CD14-positive monocyte (primary cell): ENCODE measurements around the gene SYNPO. TPM values are rescaled to one million over a fixed set of nuclear protein-coding genes. Genes with fewer than 3 reads are reported as not detected.
A peak's percentile ranks its signal among the peaks of the same experiment; 100 is the strongest.

Experiments
- DNase-seq, 3 donors: peaks; one replicate each; pipeline ENCODE4 v3.0.0-alpha.2; 2011 to 2022
- H2AFZ ChIP-seq: 2 replicates; pipeline ENCODE4 v1.6.0; 2012; ENCODE audit warnings: mild to moderate bottlenecking, low read depth, low read length, inconsistent platforms; ENCODE audit not compliant: insufficient read depth, poor library complexity, severe bottlenecking
- H3K27ac ChIP-seq, 2 donors: 1 replicate in 1 of 2; 2 replicates in 1 of 2; pipeline ENCODE4 v1.5.1; 2012 to 2013; ENCODE audit warnings: low read length in 2 of 2, control low read depth in 1 of 2, inconsistent platforms in 1 of 2, low read depth in 1 of 2, mild to moderate bottlenecking in 1 of 2
- H3K27me3 ChIP-seq, 2 donors: one replicate each; pipeline versions ENCODE4 v1.6.0 to v1.6.1; 2011 to 2013; ENCODE audit warnings: low read length in 2 of 2; ENCODE audit not compliant: control insufficient read depth in 2 of 2, insufficient read depth in 2 of 2
- H3K36me3 ChIP-seq, 2 donors: replicated peaks in 1 of 2; 1 replicate in 1 of 2; 2 replicates in 1 of 2; pipeline versions ENCODE4 v1.5.1 to v1.6.1; 2012 to 2013; ENCODE audit warnings: low read length in 2 of 2, control low read depth in 1 of 2, inconsistent platforms in 1 of 2, mild to moderate bottlenecking in 1 of 2; ENCODE audit not compliant: insufficient read depth in 2 of 2, control insufficient read depth in 1 of 2
- H3K4me1 ChIP-seq, 2 donors: 1 replicate in 1 of 2; 2 replicates in 1 of 2; pipeline versions ENCODE4 v1.5.1 to v1.6.1; 2012 to 2013; ENCODE audit warnings: low read length in 2 of 2, control low read depth in 1 of 2, inconsistent platforms in 1 of 2, mild to moderate bottlenecking in 1 of 2, moderate library complexity in 1 of 2; ENCODE audit not compliant: insufficient read depth in 2 of 2, control insufficient read depth in 1 of 2
- H3K4me2 ChIP-seq: replicated peaks from 2 replicates; pipeline ENCODE3; 2012; ENCODE audit warnings: low read length, moderate library complexity, mild to moderate bottlenecking; ENCODE audit not compliant: poor library complexity, severe bottlenecking; ENCODE audit errors: extremely low read depth
- H3K4me3 ChIP-seq, 3 experiments: fragments of 200-600 bp in 1 of 3; sonication (generic) in 1 of 3; replicated peaks in 1 of 3; 1 replicate in 2 of 3; 2 replicates in 1 of 3; pipeline ENCODE4 v1.5.1; 2011 to 2013; ENCODE audit warnings: low read length in 3 of 3, mild to moderate bottlenecking in 3 of 3, control low read depth in 2 of 3, low read depth in 2 of 3, inconsistent platforms in 1 of 3, moderate library complexity in 1 of 3
- H3K79me2 ChIP-seq: 2 replicates; pipeline ENCODE4 v1.6.0; 2012; ENCODE audit warnings: mild to moderate bottlenecking, control low read depth, inconsistent platforms, low read length, moderate library complexity; ENCODE audit not compliant: insufficient read depth
- H3K9ac ChIP-seq: 2 replicates; pipeline ENCODE4 v1.6.0; 2017; ENCODE audit warnings: low read length, mild to moderate bottlenecking; ENCODE audit not compliant: insufficient read depth, poor library complexity, severe bottlenecking
- H3K9me3 ChIP-seq, 2 donors: replicated peaks in 1 of 2; 1 replicate in 1 of 2; 2 replicates in 1 of 2; pipeline versions ENCODE4 v1.5.1 to v1.6.1; 2012 to 2013; ENCODE audit warnings: low read length in 2 of 2, control low read depth in 1 of 2; ENCODE audit not compliant: control insufficient read depth in 1 of 2, insufficient read depth in 1 of 2
- H4K20me1 ChIP-seq: 2 replicates; pipeline ENCODE4 v1.6.0; 2012; ENCODE audit warnings: mild to moderate bottlenecking, low read length, control low read depth, moderate library complexity; ENCODE audit not compliant: insufficient read depth
- H3K27ac Mint-ChIP-seq, 7 donors: one replicate each; pipeline ENCODE4 v1.8.0; 2020; ENCODE audit warnings: mild to moderate bottlenecking in 7 of 7, mixed read lengths in 7 of 7, moderate library complexity in 6 of 7, inconsistent platforms in 2 of 7
- H3K27me3 Mint-ChIP-seq, 3 donors: one replicate each; pipeline ENCODE4 v1.8.0; 2021 to 2022; ENCODE audit warnings: low read depth in 3 of 3, mild to moderate bottlenecking in 3 of 3, mixed read lengths in 3 of 3, moderate library complexity in 3 of 3, inconsistent platforms in 1 of 3
- H3K36me3 Mint-ChIP-seq, 2 donors: one replicate each; pipeline ENCODE4 v1.8.0; 2020; ENCODE audit warnings: mixed read lengths in 2 of 2, inconsistent platforms in 1 of 2, mild to moderate bottlenecking in 1 of 2
- H3K4me1 Mint-ChIP-seq: one replicate; pipeline ENCODE4 v1.8.0; 2020; ENCODE audit warnings: mild to moderate bottlenecking, mixed read lengths
- H3K4me3 Mint-ChIP-seq, 2 donors: one replicate each; pipeline ENCODE4 v1.8.0; 2020; ENCODE audit warnings: mild to moderate bottlenecking in 2 of 2, mixed read lengths in 2 of 2, moderate library complexity in 1 of 2
- H3K9me3 Mint-ChIP-seq, 7 donors: one replicate each; pipeline ENCODE4 v1.8.0; 2020 to 2022; ENCODE audit warnings: mixed read lengths in 7 of 7, mild to moderate bottlenecking in 6 of 7, moderate library complexity in 6 of 7, inconsistent platforms in 2 of 7
- CTCF ChIP-seq: fragments of 200-600 bp; IDR thresholded peaks from one replicate; pipeline ENCODE4 v1.8.0; 2022; ENCODE audit warnings: antibody characterized with exemption, mild to moderate bottlenecking
- WGBS: methylation state at CpG from one replicate; pipeline ENCODE4 v1.1.5; 2013; ENCODE audit warnings: missing lambda C conversion rate; ENCODE audit not compliant: insufficient coverage; 5-methylcytosine and 5-hydroxymethylcytosine counted together
- intact Hi-C, 2 donors: fragments of 100-400 bp; cut with micrococcal nuclease; formaldehyde crosslinking; loops; one replicate each; pipeline versions ENCODE4 v1.15.0 to v1.15.1; 2023
- polyA plus RNA-seq, 3 donors: library from polyadenylated mRNA; depleted of rRNA in 1 of 3; unstranded in 2 of 3; stranded (reverse) in 1 of 3; fragments of 300-500 nt in 2 of 3; fragments of >200 nt in 1 of 3; fragmentation: Illumina TruSeq in 2 of 3; gene quantifications; 1 replicate in 2 of 3; 2 replicates in 1 of 3; pipeline ENCODE4 v1.2.3, GENCODE V29; 2012 to 2021

SYNPO gene
- polyA plus RNA-seq, 3 donors, result not detected

DNA sequence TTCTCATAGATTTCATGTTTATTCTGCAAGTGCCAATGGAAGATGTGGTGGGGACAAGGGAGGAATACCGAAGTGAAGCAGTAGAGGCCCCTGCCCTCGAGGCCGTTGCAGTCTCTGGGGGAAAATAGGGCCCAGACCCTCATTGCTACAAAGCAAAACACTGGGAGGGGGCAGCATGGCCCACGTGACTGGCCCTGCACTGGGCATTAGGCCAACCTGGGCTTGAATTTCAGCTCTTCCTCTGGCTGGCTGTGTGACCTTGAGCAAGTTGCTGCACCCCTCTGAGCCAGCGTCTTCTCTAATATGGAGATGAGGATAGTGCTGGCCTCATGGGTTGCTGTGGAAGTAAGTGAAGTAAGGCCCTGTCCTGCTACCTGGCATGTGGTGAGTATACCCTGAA, 709 bp upstream of the SYNPO start:
- 67% methylated on average over 1 of the region's 5 CpGs for WGBS
- Histone ChIP-seq H3K27me3 (no peaks in the 10 kb centered on the region), H3K9ac (no peak overlapping the region), H3K79me2 (no peaks in the 10 kb centered on the region), H3K4me1 (peaks cover 10 to 13% of the 10 kb centered on the region in 2 donors), H3K9me3 (no peaks in the 10 kb centered on the region), H3K36me3 (no peaks in the 10 kb centered on the region), H3K4me3 (no peak overlapping the region), H3K27ac (no peak overlapping the region), H3K4me2 (no peak overlapping the region), H2AFZ (no peak overlapping the region), H4K20me1 (no peaks in the 10 kb centered on the region)
- peaks cover 2 to 12% (median 10%) of the 10 kb centered on the region in 3 donors for H3K27me3 Mint-ChIP-seq
- no peaks in the 10 kb centered on the region for H3K9me3 Mint-ChIP-seq
- peak overlapping the region in 1 of 2 donors; percentile 4 for H3K4me3 Mint-ChIP-seq
- TF ChIP-seq CTCF, result no peak
- intact Hi-C loops, result no loop called here
- no peak for DNase-seq
- no peaks in the 10 kb centered on the region for H3K36me3 Mint-ChIP-seq
- peaks cover 26% of the 10 kb centered on the region for H3K4me1 Mint-ChIP-seq
- no peak overlapping the region for H3K27ac Mint-ChIP-seq

DNA sequence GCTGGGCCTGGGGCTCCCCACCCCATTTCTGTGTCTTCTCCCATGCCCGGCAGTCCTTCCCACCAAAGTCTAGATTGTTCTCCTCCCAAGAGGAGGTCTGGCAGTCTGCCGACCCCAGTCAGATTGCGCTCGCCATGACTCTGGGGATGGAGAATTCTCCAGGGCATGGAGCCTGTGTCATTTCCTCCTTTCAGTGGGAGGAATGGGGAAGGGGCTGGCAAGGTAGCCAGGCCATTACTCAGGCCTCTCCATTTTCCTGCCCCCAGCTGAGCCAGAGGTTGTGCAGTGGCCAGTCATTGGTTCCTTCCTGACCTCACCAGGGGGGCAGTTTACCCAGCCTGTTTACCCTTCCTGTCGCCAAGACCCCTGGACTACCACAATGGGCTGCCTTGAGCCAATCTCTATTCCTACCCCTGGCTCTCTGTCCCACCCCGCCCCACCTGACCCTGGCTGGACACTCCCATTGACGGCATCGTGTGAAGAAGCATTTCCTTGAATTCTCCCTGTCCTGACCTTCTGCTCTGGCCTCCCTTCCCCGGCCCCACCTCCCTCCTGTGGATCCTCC, 628 bp downstream of the SYNPO start:
- Mint-ChIP-seq H3K4me3 (peak overlapping the region; percentile 12 to 26), H3K9me3 (no peaks in the 10 kb centered on the region), H3K4me1 (peaks cover 26% of the 10 kb centered on the region), H3K27ac (peak overlapping the region in 2 of 7 donors; percentile 8 to 19), H3K36me3 (no peaks in the 10 kb centered on the region), H3K27me3 (peaks cover 2 to 9% (median 5%) of the 10 kb centered on the region in 3 donors)
- WGBS, result no CpG with 5 or more reads among the region's 9 CpGs
- no peak for TF ChIP-seq CTCF
- no peaks in the 10 kb centered on the region for H4K20me1 ChIP-seq
- no peaks in the 10 kb centered on the region for H3K79me2 ChIP-seq
- no peak overlapping the region for H3K27ac ChIP-seq
- no peak overlapping the region for H2AFZ ChIP-seq
- H3K4me2 ChIP-seq, result no peak overlapping the region
- no peak overlapping the region for H3K9ac ChIP-seq
- no peaks in the 10 kb centered on the region for H3K9me3 ChIP-seq
- intact Hi-C loops, result no loop called here
- no peak for DNase-seq
- no peak overlapping the region for H3K4me3 ChIP-seq
- no peaks in the 10 kb centered on the region for H3K36me3 ChIP-seq
- no peaks in the 10 kb centered on the region for H3K27me3 ChIP-seq
- H3K4me1 ChIP-seq, result peaks cover 10 to 13% of the 10 kb centered on the region in 2 donors
